HG03280 (cell line): ENCODE data around the gene NLRP10.
A peak's percentile ranks its signal among the peaks of the same experiment; 100 is the strongest.
"Not testable (repeated sequence)": the region's sequence is repeated elsewhere in the genome, so short reads cannot be mapped to it uniquely, and the experiment has no call there.

Experiments used
- ATAC-seq: cut with Tn5 transposase; IDR thresholded peaks from one replicate; pipeline ENCODE4 v1.9.1; 2021; ENCODE audit warnings: mild to moderate bottlenecking, moderate library complexity; ENCODE audit not compliant: unreplicated experiment

The NLRP10 gene

GRCh38 chr11:7965386-7965785 lies at the start of gene NLRP10:
Gene NLRP10 (minus strand): TSS chr11:7965447. CDS start chr11:7963495, 1,952 bp downstream.
- ATAC-seq: no peak

GRCh38 chr11:8013833-8014232 lies 48.6 kb upstream of the NLRP10 start:
- ATAC-seq: no peak

- no peak for ATAC-seq
These were observed 46.8 kb upstream of the NLRP10 start for GRCh38 chr11:8011981-8012444.

- no peak for ATAC-seq
These were observed 46.1 kb upstream of the NLRP10 start for GRCh38 chr11:8011371-8011770.

- ATAC-seq: no peak
These were observed 44.6 kb upstream of the NLRP10 start for GRCh38 chr11:8009856-8010255.

GRCh38 chr11:8008212-8008611 lies 43.0 kb upstream of the NLRP10 start:
- ATAC-seq: no peak

GRCh38 chr11:8006349-8006977 lies 41.2 kb upstream of the NLRP10 start:
- peak; percentile 63 for ATAC-seq

GRCh38 chr11:8005556-8005955 lies 40.3 kb upstream of the NLRP10 start:
- no peak for ATAC-seq

- no peak for ATAC-seq
These were observed 38.8 kb upstream of the NLRP10 start for GRCh38 chr11:8004008-8004407.

- no peak for ATAC-seq
These were observed 37.9 kb upstream of the NLRP10 start for GRCh38 chr11:8003187-8003586.

- no peak for ATAC-seq
These were observed 37.4 kb upstream of the NLRP10 start for GRCh38 chr11:8002676-8003075.

GRCh38 chr11:8000390-8000789 lies 35.1 kb upstream of the NLRP10 start:
- ATAC-seq: no peak

GRCh38 chr11:7999795-8000194 lies 34.5 kb upstream of the NLRP10 start:
- no peak for ATAC-seq

- no peak for ATAC-seq
These were observed 29.5 kb upstream of the NLRP10 start for GRCh38 chr11:7994581-7995278.

GRCh38 chr11:7987560-7987883 lies 22.3 kb upstream of the NLRP10 start:
- ATAC-seq: not testable (repeated sequence)

- peak; percentile 95 for ATAC-seq
These were observed 21.7 kb upstream of the NLRP10 start, which contains the start of gene EIF3F for GRCh38 chr11:7986768-7987559. Gene EIF3F (plus strand): TSS chr11:7987337. CDS start chr11:7987353, 16 bp downstream.

- no peak for ATAC-seq
These were observed 18.8 kb upstream of the NLRP10 start for GRCh38 chr11:7983832-7984590.

GRCh38 chr11:7982582-7983119 lies 17.4 kb upstream of the NLRP10 start:
- no peak for ATAC-seq

GRCh38 chr11:7981619-7982157 lies 16.4 kb upstream of the NLRP10 start:
- ATAC-seq: no peak

GRCh38 chr11:7977232-7977917 lies 12.1 kb upstream of the NLRP10 start:
- no peak for ATAC-seq
